GM06990 (cell line): ENCODE results near the gene SPATA31C1.
"Not testable (repeated sequence)": the region's sequence is repeated elsewhere in the genome, so short reads cannot be mapped to it uniquely, and the experiment has no call there.

Experiments
- DNase-seq: peaks from one replicate; pipeline ENCODE4 v3.0.0-alpha.2; 2011; ENCODE audit not compliant: insufficient read length; ENCODE audit errors: extremely low read depth
- H3K27me3 ChIP-seq: replicated peaks from 2 replicates; pipeline ENCODE4 v1.6.0; 2011; ENCODE audit warnings: low read length; ENCODE audit not compliant: control insufficient read depth, insufficient read depth
- H3K36me3 ChIP-seq: 2 replicates; pipeline ENCODE4 v1.5.1; 2011; ENCODE audit warnings: low read length; ENCODE audit not compliant: control insufficient read depth, insufficient read depth
- H3K4me3 ChIP-seq: replicated peaks from 2 replicates; pipeline ENCODE4 v1.5.1; 2011; ENCODE audit warnings: low read depth, mild to moderate bottlenecking, control low read depth, low read length
- CTCF ChIP-seq: IDR thresholded peaks from 2 replicates; pipeline ENCODE4 v1.5.1; 2011; ENCODE audit warnings: low read length, control low read depth, mild to moderate bottlenecking, inconsistent platforms; ENCODE audit not compliant: insufficient read depth, poor library complexity, severe bottlenecking

SPATA31C1 gene

GRCh38 chr9:87909310-87910041 is 8.3 kb upstream of the SPATA31C1 start:
- no peaks in the 10 kb centered on the region for H3K27me3 ChIP-seq
- H3K4me3 ChIP-seq = no peak overlapping the region
- DNase-seq = no peak
- TF ChIP-seq CTCF = no peak
- H3K36me3 ChIP-seq = no peaks in the 10 kb centered on the region

GRCh38 chr9:87910821-87911220 is 6.9 kb upstream of the SPATA31C1 start:
- DNase-seq = no peak
- Histone ChIP-seq H3K36me3 (no peaks in the 10 kb centered on the region), H3K27me3 (no peaks in the 10 kb centered on the region), H3K4me3 (no peak overlapping the region)
- TF ChIP-seq CTCF = no peak

GRCh38 chr9:87919013-87919412 is 1.3 kb downstream of the SPATA31C1 start:
- not testable (repeated sequence) for DNase-seq, H3K4me3 ChIP-seq, H3K36me3 ChIP-seq, H3K27me3 ChIP-seq

GRCh38 chr9:87921561-87921960 is 3.8 kb downstream of the SPATA31C1 start:
- not testable (repeated sequence) for H3K36me3 ChIP-seq, H3K27me3 ChIP-seq, H3K4me3 ChIP-seq, DNase-seq

DNA sequence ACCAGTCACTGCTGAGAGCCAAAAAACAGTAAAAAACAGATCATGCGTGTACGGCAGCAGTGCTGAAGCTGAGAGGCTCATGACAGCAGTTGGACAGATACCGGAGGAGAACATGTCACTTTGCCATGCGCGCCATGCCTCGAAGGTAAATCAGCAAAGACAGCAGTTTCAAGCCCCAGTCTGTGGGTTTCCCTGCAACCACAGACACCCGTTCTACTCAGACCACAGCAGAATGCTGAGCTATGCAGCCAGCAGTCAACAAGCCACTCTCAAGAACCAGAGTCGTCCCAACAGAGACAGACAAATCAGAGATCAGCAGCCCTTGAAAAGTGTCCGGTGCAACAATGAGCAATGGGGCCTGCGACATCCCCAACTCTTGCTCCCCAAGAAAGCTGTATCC is 5.2 kb downstream of the SPATA31C1 start:
- not testable (repeated sequence) for H3K36me3 ChIP-seq, H3K27me3 ChIP-seq, DNase-seq, H3K4me3 ChIP-seq

GRCh38 chr9:87924851-87925250 is 7.1 kb downstream of the SPATA31C1 start:
- not testable (repeated sequence) for H3K4me3 ChIP-seq, H3K27me3 ChIP-seq, H3K36me3 ChIP-seq, DNase-seq

- not testable (repeated sequence) for H3K4me3 ChIP-seq, DNase-seq, H3K27me3 ChIP-seq, H3K36me3 ChIP-seq
These were observed 11.4 kb downstream of the SPATA31C1 start for GRCh38 chr9:87929152-87929551.

- H3K27me3 ChIP-seq, H3K36me3 ChIP-seq, DNase-seq, H3K4me3 ChIP-seq: not testable (repeated sequence)
These were observed 16.7 kb downstream of the SPATA31C1 start for GRCh38 chr9:87934444-87934843.

DNA sequence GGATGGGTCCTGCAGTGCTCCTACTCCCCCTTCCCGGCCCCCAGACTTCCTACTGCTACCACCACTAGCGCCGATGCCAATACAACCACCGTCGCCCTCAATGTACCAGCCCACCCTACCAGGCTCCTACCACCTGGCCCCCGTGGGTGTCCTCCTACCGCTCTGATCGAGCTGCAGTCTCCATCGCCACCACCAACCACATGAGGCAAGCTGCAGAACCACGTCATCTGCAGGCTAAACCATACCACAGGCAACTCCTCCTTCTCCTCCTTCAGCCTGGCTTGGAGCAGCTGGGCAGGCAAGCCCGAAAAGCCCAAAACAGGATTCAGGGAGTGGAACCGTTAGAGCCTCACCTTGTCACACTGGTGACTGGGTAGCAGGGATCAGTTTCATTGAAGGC is 19.6 kb downstream of the SPATA31C1 start:
- not testable (repeated sequence) for H3K36me3 ChIP-seq, H3K27me3 ChIP-seq, H3K4me3 ChIP-seq, DNase-seq

- H3K36me3 ChIP-seq, H3K4me3 ChIP-seq, DNase-seq, H3K27me3 ChIP-seq: not testable (repeated sequence)
These were observed 20.2 kb downstream of the SPATA31C1 start for GRCh38 chr9:87937918-87938317.

GRCh38 chr9:87938336-87938735 is 20.6 kb downstream of the SPATA31C1 start:
- H3K36me3 ChIP-seq, H3K4me3 ChIP-seq, DNase-seq, H3K27me3 ChIP-seq: not testable (repeated sequence)

DNA sequence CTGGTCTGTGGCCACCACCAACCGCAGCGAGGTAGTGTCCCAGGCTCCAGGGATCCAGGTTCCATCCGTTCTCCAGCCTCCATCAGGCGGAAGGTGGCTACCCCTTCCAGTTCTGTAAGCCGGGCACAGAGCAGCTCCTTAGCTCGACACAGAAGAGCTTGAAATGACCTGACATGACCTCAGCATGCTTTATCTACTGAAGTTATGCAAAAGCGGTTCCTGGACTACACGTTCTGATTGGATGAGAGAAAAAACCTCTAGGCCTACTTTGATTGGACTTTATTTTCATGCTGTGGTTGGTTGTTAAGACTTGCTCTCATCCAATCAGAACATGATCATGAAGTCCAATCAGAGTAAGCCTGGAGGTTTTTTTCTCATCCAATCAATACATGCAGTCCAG is 21.3 kb downstream of the SPATA31C1 start:
- DNase-seq, H3K4me3 ChIP-seq, H3K36me3 ChIP-seq, H3K27me3 ChIP-seq: not testable (repeated sequence)
